Karpas-422 (cell line): ENCODE measurements around the gene AIG1. TPM values are rescaled to one million over a fixed set of nuclear protein-coding genes. Genes with fewer than 3 reads are reported as not detected.
A peak's percentile ranks its signal among the peaks of the same experiment; 100 is the strongest.

Experiments used
- DNase-seq: peaks from one replicate; pipeline ENCODE4 v3.0.0-alpha.2; 2015
- H2AFZ ChIP-seq: fragments of 200-600 bp; sonication (generic); 2 replicates; pipeline ENCODE4 v1.6.1; 2014; ENCODE audit warnings: antibody characterized with exemption, low read length, mixed read lengths
- H3K27ac ChIP-seq: fragments of 200-600 bp; sonication (generic); 2 replicates; pipeline ENCODE4 v1.5.1; 2014; ENCODE audit warnings: mild to moderate bottlenecking, low read length, moderate library complexity
- H3K27me3 ChIP-seq: fragments of 200-600 bp; sonication (generic); 2 replicates; pipeline ENCODE4 v1.6.1; 2014; ENCODE audit warnings: low read length, mixed read lengths
- H3K36me3 ChIP-seq: fragments of 200-600 bp; sonication (generic); 2 replicates; pipeline ENCODE4 v1.6.1; 2014; ENCODE audit warnings: low read length, mixed read lengths; ENCODE audit not compliant: insufficient read depth
- H3K4me1 ChIP-seq: fragments of 200-600 bp; sonication (generic); 2 replicates; pipeline ENCODE4 v1.6.1; 2014; ENCODE audit warnings: mild to moderate bottlenecking, low read length, mixed read lengths
- H3K4me2 ChIP-seq: fragments of 200-600 bp; sonication (generic); 2 replicates; pipeline ENCODE4 v1.6.1; 2014; ENCODE audit warnings: low read length, low read depth, mild to moderate bottlenecking; ENCODE audit not compliant: poor library complexity, severe bottlenecking
- H3K4me3 ChIP-seq: fragments of 200-600 bp; sonication (generic); 2 replicates; pipeline ENCODE4 v1.5.1; 2014; ENCODE audit warnings: mild to moderate bottlenecking, antibody characterized with exemption, low read length, mixed read lengths
- H3K79me2 ChIP-seq: fragments of 200-600 bp; sonication (generic); 2 replicates; pipeline ENCODE4 v1.6.1; 2014; ENCODE audit warnings: mild to moderate bottlenecking, low read length, mixed read lengths
- H3K9ac ChIP-seq: fragments of 200-600 bp; sonication (generic); 2 replicates; pipeline ENCODE4 v1.6.0; 2014; ENCODE audit warnings: low read length
- H3K9me2 ChIP-seq: fragments of 200-600 bp; sonication (generic), shearing (Covaris generic); replicated peaks from 2 replicates; pipeline ENCODE4 v1.6.0; 2014; ENCODE audit warnings: mild to moderate bottlenecking, low read length, moderate library complexity; ENCODE audit not compliant: insufficient read depth
- H3K9me3 ChIP-seq: fragments of 300-700, 200-600 bp; sonication (generic); 2 replicates; pipeline ENCODE4 v1.6.1; 2014; ENCODE audit warnings: low read length, mixed read lengths
- H4K20me1 ChIP-seq: fragments of 200-600 bp; sonication (generic); 2 replicates; pipeline ENCODE4 v1.6.1; 2014; ENCODE audit warnings: mild to moderate bottlenecking, antibody characterized with exemption, low read length, low read depth; ENCODE audit not compliant: insufficient read depth
- total RNA-seq: library from RNA; depleted of rRNA; stranded (reverse); fragments of >200 nt; shearing (Covaris generic); gene quantifications from 2 replicates; pipeline ENCODE4 v1.2.3, GENCODE V29; 2014; ENCODE audit warnings: low replicate concordance

Gene AIG1
- total RNA-seq, 1 experiment from 2014 or later = 10.2 TPM

DNA sequence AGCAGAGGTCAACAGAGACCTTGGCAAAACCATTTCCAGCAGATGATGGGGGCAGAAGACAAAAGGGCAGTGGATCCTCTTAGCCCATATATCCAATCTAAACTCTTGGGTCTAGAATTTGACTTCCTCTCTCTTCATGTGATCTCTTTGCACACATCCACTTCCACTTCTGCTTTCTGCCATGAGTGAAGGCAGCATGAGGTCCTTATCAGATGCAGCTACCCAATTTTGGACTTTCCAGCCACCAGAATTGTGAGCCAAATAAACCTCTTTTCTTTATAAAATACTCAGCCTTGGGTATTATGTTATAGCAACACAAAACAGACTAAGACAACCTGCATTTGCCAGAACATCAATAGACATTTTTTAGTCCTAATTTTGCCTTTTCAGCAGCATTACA is 198.3 kb downstream of the AIG1 start:
- Histone ChIP-seq H3K27ac (no peak overlapping the region), H3K9ac (no peak overlapping the region), H3K27me3 (no peaks in the 10 kb centered on the region), H3K4me3 (no peak overlapping the region), H3K4me2 (no peak overlapping the region), H3K9me3 (no peaks in the 10 kb centered on the region), H3K36me3 (no peaks in the 10 kb centered on the region), H3K9me2 (no peaks in the 10 kb centered on the region), H3K79me2 (no peaks in the 10 kb centered on the region), H4K20me1 (no peaks in the 10 kb centered on the region), H2AFZ (no peak overlapping the region), H3K4me1 (no peaks in the 10 kb centered on the region)
- DNase-seq = peak; percentile 67

- Histone ChIP-seq H3K27ac (no peak overlapping the region), H3K9me3 (no peaks in the 10 kb centered on the region), H3K79me2 (no peaks in the 10 kb centered on the region), H3K27me3 (no peaks in the 10 kb centered on the region), H3K36me3 (no peaks in the 10 kb centered on the region), H3K9ac (no peak overlapping the region), H3K4me1 (no peaks in the 10 kb centered on the region), H3K4me3 (no peak overlapping the region), H3K4me2 (no peak overlapping the region), H3K9me2 (no peaks in the 10 kb centered on the region), H2AFZ (no peak overlapping the region), H4K20me1 (no peaks in the 10 kb centered on the region)
- no peak for DNase-seq
Measured at GRCh38 chr6:143260857-143261256, 200.2 kb downstream of the AIG1 start.

- Histone ChIP-seq H3K9ac (no peak overlapping the region), H3K4me1 (no peaks in the 10 kb centered on the region), H2AFZ (no peak overlapping the region), H3K36me3 (no peaks in the 10 kb centered on the region), H3K4me2 (no peak overlapping the region), H3K27ac (no peak overlapping the region), H3K9me3 (no peaks in the 10 kb centered on the region), H3K9me2 (no peaks in the 10 kb centered on the region), H3K4me3 (no peak overlapping the region), H3K27me3 (no peaks in the 10 kb centered on the region), H4K20me1 (no peaks in the 10 kb centered on the region), H3K79me2 (no peaks in the 10 kb centered on the region)
- DNase-seq = no peak
Measured at GRCh38 chr6:143261899-143262436, 201.3 kb downstream of the AIG1 start.

- Histone ChIP-seq H3K27me3 (no peaks in the 10 kb centered on the region), H3K9ac (no peak overlapping the region), H3K4me3 (no peak overlapping the region), H3K9me2 (no peaks in the 10 kb centered on the region), H3K27ac (no peak overlapping the region), H2AFZ (no peak overlapping the region), H3K9me3 (no peaks in the 10 kb centered on the region), H3K79me2 (no peaks in the 10 kb centered on the region), H3K4me2 (no peak overlapping the region), H3K36me3 (no peaks in the 10 kb centered on the region), H3K4me1 (no peaks in the 10 kb centered on the region), H4K20me1 (no peaks in the 10 kb centered on the region)
- DNase-seq = no peak
Measured at GRCh38 chr6:143262859-143263258, 202.2 kb downstream of the AIG1 start.

- H3K9ac ChIP-seq = no peak overlapping the region
- H3K4me3 ChIP-seq = no peak overlapping the region
- no peak overlapping the region for H3K4me2 ChIP-seq
- no peaks in the 10 kb centered on the region for H3K27me3 ChIP-seq
- H3K4me1 ChIP-seq = no peaks in the 10 kb centered on the region
- no peaks in the 10 kb centered on the region for H4K20me1 ChIP-seq
- no peaks in the 10 kb centered on the region for H3K9me2 ChIP-seq
- no peak for DNase-seq
- H3K27ac ChIP-seq = no peak overlapping the region
- no peaks in the 10 kb centered on the region for H3K36me3 ChIP-seq
- no peaks in the 10 kb centered on the region for H3K9me3 ChIP-seq
- no peaks in the 10 kb centered on the region for H3K79me2 ChIP-seq
- no peak overlapping the region for H2AFZ ChIP-seq
Measured at GRCh38 chr6:143264379-143264778, 203.7 kb downstream of the AIG1 start.

GRCh38 chr6:143264986-143265764 is 204.5 kb downstream of the AIG1 start:
- Histone ChIP-seq H4K20me1 (no peaks in the 10 kb centered on the region), H3K4me1 (no peaks in the 10 kb centered on the region), H3K9me3 (no peaks in the 10 kb centered on the region), H3K9me2 (no peaks in the 10 kb centered on the region), H3K27me3 (no peaks in the 10 kb centered on the region), H3K9ac (no peak overlapping the region), H3K4me3 (no peak overlapping the region), H3K79me2 (no peaks in the 10 kb centered on the region), H3K4me2 (no peak overlapping the region), H3K27ac (no peak overlapping the region), H3K36me3 (no peaks in the 10 kb centered on the region), H2AFZ (no peak overlapping the region)
- DNase-seq = no peak

DNA sequence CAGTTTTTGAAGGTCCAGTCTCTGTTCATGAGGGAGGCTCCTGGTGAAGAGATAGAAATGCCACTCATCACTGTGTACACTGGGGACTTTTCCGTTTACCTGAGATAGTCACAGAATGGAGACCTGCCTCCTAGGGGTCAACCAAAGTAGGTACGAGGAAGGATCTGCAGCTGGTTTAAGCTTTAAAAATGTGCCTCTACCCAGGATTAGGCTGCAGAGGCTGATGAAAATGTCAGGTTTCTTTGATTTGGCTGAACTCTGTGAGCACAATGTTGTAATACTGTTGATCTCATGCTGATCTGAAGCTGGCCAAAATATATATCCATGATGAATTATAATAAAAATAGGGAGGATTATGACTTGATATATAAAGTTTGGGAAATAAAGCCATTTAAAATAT is 207.1 kb downstream of the AIG1 start:
- no peak for DNase-seq

DNA sequence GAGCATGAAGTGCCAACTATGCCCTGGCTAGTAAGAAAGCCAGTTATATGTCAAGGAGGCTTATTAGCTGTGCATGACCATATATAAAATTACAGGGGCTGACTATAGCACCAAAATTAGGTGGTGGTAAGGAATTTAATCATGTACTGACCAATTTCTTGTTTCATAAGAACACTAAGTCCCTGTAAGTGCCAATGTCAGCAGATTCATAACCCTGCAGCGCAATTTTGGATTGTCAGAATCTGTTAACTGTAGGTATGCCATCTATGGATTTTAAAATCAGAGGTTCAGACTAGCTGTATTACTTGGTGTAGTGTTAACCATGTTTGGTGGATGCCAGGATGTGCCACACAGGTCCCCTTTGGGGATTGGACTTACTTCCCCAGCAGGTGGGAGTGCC is 207.8 kb downstream of the AIG1 start:
- H3K27me3 ChIP-seq = no peaks in the 10 kb centered on the region
- no peak for DNase-seq
- no peaks in the 10 kb centered on the region for H3K9me3 ChIP-seq
- H3K4me3 ChIP-seq = no peak overlapping the region
- H3K36me3 ChIP-seq = no peaks in the 10 kb centered on the region
- H2AFZ ChIP-seq = no peak overlapping the region
- H3K4me1 ChIP-seq = no peaks in the 10 kb centered on the region
- no peak overlapping the region for H3K4me2 ChIP-seq
- H4K20me1 ChIP-seq = no peaks in the 10 kb centered on the region
- no peaks in the 10 kb centered on the region for H3K79me2 ChIP-seq
- no peaks in the 10 kb centered on the region for H3K9me2 ChIP-seq
- no peak overlapping the region for H3K27ac ChIP-seq
- no peak overlapping the region for H3K9ac ChIP-seq

More for the DNA sequence above, 207.1 kb downstream of the AIG1 start:
- H3K27ac ChIP-seq = no peak overlapping the region
- no peaks in the 10 kb centered on the region for H3K27me3 ChIP-seq
- no peak overlapping the region for H3K4me2 ChIP-seq
- H3K9me3 ChIP-seq = no peaks in the 10 kb centered on the region
- no peak overlapping the region for H3K4me3 ChIP-seq
- no peaks in the 10 kb centered on the region for H3K4me1 ChIP-seq
- H2AFZ ChIP-seq = no peak overlapping the region
- no peaks in the 10 kb centered on the region for H4K20me1 ChIP-seq
- H3K36me3 ChIP-seq = no peaks in the 10 kb centered on the region
- H3K9me2 ChIP-seq = no peaks in the 10 kb centered on the region
- H3K9ac ChIP-seq = no peak overlapping the region
- H3K79me2 ChIP-seq = no peaks in the 10 kb centered on the region
